HG02642 (cell line): ENCODE data around the gene MICAL3.

ENCODE experiments used
- ATAC-seq: cut with Tn5 transposase; IDR thresholded peaks from one replicate; pipeline ENCODE4 v1.9.1; 2021; ENCODE audit warnings: mild to moderate bottlenecking; ENCODE audit not compliant: unreplicated experiment, poor library complexity

Gene MICAL3

GRCh38 chr22:17898375-17898774, 126.0 kb downstream of the MICAL3 start:
- no peak for ATAC-seq

DNA sequence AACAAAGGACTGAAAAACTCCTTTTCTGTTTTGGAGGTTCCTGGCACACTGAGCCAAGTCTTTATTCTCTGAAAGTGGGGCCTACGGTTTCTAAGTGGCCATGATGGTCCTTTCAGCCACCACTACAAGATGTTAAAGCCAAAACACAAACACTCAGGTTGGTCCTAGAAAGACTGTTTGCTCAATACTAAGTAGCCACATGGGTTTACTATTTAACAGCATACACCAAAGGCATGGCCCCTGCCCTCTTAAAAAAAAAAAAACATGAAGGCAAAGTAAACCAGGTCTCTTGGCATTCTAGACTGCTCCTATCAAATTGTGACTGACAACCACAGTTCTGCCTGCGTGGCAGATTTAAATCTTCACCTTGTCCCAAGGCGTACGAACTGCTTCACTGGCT, 126.5 kb downstream of the MICAL3 start:
- no peak for ATAC-seq

GRCh38 chr22:17897426-17897825, 126.9 kb downstream of the MICAL3 start:
- ATAC-seq = no peak

GRCh38 chr22:17896586-17896985, 127.8 kb downstream of the MICAL3 start:
- no peak for ATAC-seq

GRCh38 chr22:17893900-17894535, 130.3 kb downstream of the MICAL3 start:
- no peak for ATAC-seq

- ATAC-seq = no peak
Observed at GRCh38 chr22:17892376-17892775, 132.0 kb downstream of the MICAL3 start.

GRCh38 chr22:17891481-17892167, 132.7 kb downstream of the MICAL3 start:
- ATAC-seq = no peak

GRCh38 chr22:17890892-17891291, 133.5 kb downstream of the MICAL3 start:
- ATAC-seq = no peak

- ATAC-seq = no peak
Observed at GRCh38 chr22:17890245-17890671, 134.1 kb downstream of the MICAL3 start.

DNA sequence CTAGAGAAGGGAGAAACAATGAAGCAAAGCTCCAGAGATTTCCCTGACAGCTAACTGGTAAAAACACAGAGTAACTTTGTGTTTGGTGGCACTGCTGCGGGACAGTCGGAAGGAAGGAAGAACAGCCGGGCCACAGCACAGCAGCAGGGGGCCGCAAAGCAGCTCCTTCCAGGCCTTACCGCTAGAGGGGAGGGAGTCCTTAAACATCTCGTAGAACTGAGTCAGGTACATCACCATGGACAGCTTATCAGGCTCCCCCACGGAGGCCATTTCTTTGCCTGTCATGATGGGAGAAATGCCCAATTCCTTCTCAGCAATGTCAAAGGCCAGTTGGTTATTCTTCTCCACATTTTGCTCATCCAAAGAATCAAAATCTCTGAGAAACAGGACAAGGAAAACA, 135.5 kb downstream of the MICAL3 start:
- ATAC-seq = no peak

- no peak for ATAC-seq
Observed at GRCh38 chr22:17888439-17888838, 135.9 kb downstream of the MICAL3 start.

DNA sequence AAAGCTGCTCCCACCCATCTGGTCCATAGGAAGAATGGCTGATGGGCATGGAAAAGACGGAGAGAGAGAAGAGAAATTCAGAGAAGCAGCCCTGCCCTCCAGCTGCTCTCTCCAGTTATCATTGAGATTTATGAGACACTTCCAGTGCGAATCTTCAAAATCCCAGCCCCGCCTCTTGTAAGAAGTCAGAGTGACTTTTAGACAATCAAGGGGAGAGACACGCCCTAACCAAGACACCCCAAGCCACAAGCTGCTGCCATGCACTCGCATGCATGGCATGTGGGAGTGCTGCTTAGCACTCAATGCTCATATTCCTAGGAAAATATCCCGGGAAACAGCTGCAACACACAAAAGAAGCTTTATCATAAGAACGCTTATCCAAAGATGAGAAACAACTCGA, 139.5 kb downstream of the MICAL3 start:
- no peak for ATAC-seq

- no peak for ATAC-seq
Observed at GRCh38 chr22:17884084-17884483, 140.3 kb downstream of the MICAL3 start.

- ATAC-seq = no peak
Observed at GRCh38 chr22:17883356-17883755, 141.0 kb downstream of the MICAL3 start.

GRCh38 chr22:17882727-17883126, 141.6 kb downstream of the MICAL3 start:
- no peak for ATAC-seq

DNA sequence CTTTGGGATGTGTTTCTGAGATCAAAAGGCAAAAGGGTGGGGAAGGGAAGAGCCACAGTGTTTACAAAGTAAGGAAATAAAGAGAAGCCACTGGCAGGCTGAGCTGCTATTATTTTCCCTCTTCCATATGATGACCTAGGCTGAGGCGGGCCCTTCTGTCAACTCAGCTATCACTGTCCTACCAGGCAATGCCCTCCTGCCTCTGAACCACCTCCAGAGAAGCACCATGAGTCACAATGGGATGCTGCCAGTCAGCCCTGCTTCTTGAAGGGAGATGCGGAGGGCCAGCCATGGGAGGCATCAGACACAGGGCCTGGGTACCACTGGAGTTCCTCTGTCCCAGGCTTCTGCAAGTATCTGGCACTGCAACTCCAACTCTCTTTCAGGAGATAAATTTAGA, 142.2 kb downstream of the MICAL3 start:
- no peak for ATAC-seq

- ATAC-seq = no peak
Observed at GRCh38 chr22:17881366-17881765, 143.0 kb downstream of the MICAL3 start.

GRCh38 chr22:17880468-17880867, 143.9 kb downstream of the MICAL3 start:
- ATAC-seq = no peak

- ATAC-seq = no peak
Observed at GRCh38 chr22:17880020-17880419, 144.3 kb downstream of the MICAL3 start.

GRCh38 chr22:17878941-17879340, 145.4 kb downstream of the MICAL3 start:
- ATAC-seq = no peak

DNA sequence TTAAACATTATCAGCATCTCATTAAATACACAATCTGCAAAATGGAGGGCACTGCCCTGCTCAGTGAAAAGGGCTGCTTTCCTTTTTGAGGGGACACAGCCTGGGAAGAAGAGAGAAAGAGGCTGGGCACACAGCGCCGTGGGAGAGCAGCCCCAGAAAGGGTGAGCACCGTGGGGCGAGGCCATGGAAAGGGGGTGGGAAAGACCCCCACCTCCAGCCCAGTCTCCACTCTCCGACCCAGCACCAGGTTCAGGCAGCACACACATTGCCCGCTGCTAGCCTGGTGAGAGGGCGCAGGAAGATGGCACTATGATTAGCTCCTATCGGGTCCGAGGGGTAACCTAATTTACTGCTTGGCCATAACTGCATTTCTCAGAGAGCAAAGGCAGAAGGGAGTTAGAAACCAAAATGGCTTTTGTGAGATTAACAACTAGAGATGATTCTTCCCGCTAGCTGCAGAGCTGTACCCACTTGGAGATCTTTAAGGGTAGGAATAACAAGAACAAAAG, 146.1 kb downstream of the MICAL3 start:
- no peak for ATAC-seq
